Amniotic stem cell (primary cell): ENCODE data around the gene OXLD1.
A peak's percentile ranks its signal among the peaks of the same experiment; 100 is the strongest.
"Not testable (repeated sequence)": the region's sequence is repeated elsewhere in the genome, so short reads cannot be mapped to it uniquely, and the experiment has no call there.

Experiments used
- DNase-seq: peaks from one replicate; lab custom pipeline; 2025; lab: John Stamatoyannopoulos, UW

The OXLD1 gene

GRCh38 chr17:81650951-81651350 is 15.5 kb downstream of the OXLD1 start:
- DNase-seq, result no peak

GRCh38 chr17:81648707-81649085 is 17.7 kb downstream of the OXLD1 start:
- DNase-seq, result no peak

DNA sequence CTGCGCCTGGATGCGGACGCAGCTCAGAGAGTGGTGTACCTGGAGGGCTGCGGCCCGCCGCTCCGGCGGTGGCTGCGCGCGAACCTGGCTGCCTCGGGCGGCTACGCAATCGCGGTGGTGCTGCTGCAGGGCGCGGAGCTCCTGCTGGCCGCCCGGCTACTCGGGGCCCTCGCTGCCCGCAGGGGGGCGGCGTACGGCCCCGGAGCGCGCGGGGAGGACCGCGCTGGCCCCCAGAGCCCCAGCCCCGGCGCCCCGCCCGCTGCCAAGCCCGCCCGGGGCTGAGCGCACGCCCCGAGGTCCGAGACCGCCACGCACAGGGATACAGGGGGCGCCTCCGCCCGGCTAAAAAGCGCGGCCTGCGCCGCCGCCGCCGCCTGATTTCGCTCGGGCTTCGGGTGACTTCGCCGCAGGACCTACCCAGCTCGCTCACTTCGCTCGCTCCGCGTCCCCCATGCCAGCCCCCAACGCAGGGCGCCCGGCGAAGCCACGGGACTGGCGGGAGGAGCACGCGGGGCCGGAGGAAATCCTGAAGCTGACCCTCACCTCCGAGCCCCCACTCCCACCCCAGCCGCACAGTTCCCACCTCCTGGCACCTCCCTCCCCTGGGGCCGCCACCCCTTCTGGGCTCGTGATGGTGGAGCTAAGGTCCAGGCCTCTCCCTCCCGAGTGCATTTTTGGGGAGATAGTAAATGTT is 18.2 kb downstream of the OXLD1 start:
- no peak for DNase-seq

DNA sequence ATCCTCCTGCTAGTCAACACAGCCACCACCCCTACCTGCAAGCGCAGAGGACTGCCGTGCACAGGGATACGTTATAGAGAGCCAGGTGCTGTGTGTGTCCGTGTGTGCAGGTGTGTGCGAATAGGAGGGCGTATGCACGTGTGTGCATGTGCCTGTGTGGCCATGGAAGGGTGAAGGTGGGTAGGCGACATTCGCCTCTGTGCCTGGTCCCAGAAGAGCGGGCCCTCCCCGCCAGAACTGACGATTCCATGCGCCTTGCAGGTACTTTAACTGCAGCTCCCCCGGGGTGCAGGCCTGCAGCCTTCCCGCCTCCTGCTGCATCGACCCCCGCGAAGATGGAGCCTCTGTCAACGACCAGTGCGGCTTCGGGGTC is 18.8 kb downstream of the OXLD1 start:
- DNase-seq, result no peak

- DNase-seq, result no peak
Observed at GRCh38 chr17:81646869-81647600, 19.4 kb downstream of the OXLD1 start.

GRCh38 chr17:81644976-81645952 is 21.1 kb downstream of the OXLD1 start:
- no peak for DNase-seq

GRCh38 chr17:81644496-81644895 is 21.9 kb downstream of the OXLD1 start:
- DNase-seq, result no peak

- DNase-seq, result peak; percentile 62
Observed at GRCh38 chr17:81641825-81642489, 24.4 kb downstream of the OXLD1 start.

- no peak for DNase-seq
Observed at GRCh38 chr17:81640011-81640410, 26.4 kb downstream of the OXLD1 start.

DNA sequence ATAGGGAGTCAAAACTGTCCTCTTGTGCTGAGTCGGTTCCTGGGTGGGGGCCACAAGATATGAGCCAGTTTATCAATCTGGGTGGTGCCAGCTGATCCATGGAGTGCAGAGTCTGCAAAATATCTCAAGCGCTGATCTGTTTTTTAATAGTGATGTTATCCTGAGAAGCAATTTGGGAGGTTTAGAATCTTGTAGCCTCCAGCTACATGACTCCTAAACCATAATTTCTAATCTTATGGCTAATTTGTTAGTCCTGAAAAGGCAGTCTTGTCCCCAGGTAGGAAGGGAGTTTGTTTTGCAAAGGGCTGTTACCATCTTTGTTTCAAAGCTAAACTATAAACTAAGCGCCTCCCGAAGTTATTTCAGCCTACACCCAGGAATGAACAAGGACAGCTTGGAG is 27.7 kb downstream of the OXLD1 start:
- DNase-seq, result no peak

GRCh38 chr17:81636505-81637288 is 29.7 kb downstream of the OXLD1 start, which contains the start of the genes NPLOC4 and TSPAN10:
Gene NPLOC4, minus strand, starts transcription at chr17:81637112. Its CDS starts 182 bp downstream, at chr17:81636930.
Gene TSPAN10, plus strand, starts transcription at chr17:81637196. Its CDS starts 5,217 bp downstream, at chr17:81642413.
- peak; percentile 39 for DNase-seq

GRCh38 chr17:81635973-81636504 is 30.4 kb downstream of the OXLD1 start:
- no peak for DNase-seq

- no peak for DNase-seq
Observed at GRCh38 chr17:81635431-81635830, 31.0 kb downstream of the OXLD1 start.

- DNase-seq, result no peak
Observed at GRCh38 chr17:81631482-81631881, 34.9 kb downstream of the OXLD1 start.

DNA sequence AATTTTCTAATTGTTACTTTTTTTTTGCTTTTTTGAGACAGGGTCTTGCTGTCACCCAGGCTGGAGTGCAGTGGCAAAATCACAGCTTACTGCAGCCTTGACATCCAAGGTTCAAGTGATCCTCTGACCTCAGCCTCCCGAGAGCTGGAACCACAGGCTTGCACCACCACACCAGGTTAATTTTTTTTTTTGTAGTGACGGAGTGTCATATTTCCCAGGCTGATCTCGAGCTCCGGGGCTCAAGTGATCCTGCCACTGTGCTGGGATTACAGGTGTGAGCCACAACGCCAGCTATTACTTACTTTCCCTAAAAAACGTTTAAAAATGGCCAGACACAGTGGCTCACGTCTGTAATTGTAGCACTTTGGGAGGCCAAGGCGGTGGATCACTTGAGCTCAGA is 36.1 kb downstream of the OXLD1 start:
- no peak for DNase-seq

GRCh38 chr17:81621494-81622130 is 44.8 kb downstream of the OXLD1 start:
- DNase-seq, result no peak

GRCh38 chr17:81618307-81618706 is 48.1 kb downstream of the OXLD1 start:
- DNase-seq, result not testable (repeated sequence)

DNA sequence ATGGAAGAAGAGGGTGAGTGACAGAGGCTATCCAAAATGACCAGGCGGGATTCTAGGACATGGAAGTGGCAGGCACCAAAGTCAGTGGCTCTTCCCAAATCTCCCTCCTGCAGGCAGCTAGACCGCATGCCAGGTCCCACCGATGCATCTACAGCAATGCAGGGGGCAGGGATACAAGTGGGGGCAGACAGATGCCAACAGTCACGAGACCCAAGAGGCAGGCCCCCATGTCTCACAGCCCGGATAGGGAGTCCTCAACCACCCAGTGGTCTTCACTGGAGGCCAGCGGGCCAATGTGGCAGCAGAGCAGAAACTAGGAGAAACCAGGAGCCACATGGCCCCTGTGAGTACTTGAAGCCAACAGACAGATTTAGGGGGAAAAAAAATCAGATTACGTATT is 49.5 kb downstream of the OXLD1 start:
- DNase-seq, result no peak

- no peak for DNase-seq
Observed at GRCh38 chr17:81615401-81615930, 50.9 kb downstream of the OXLD1 start.
